Hematopoietic multipotent progenitor cell treated with erythropoietin and hydrocortisone succinate and interleukin-3 and kit ligand, for 15 days (in vitro differentiated cells): ENCODE results near the gene NAT16.
"Not testable (repeated sequence)": the region's sequence is repeated elsewhere in the genome, so short reads cannot be mapped to it uniquely, and the experiment has no call there.

ENCODE experiments used
- DNase-seq: peaks from one replicate; pipeline ENCODE4 v3.0.0-alpha.2; 2015; ENCODE audit warnings: low spot score

Gene NAT16

DNA sequence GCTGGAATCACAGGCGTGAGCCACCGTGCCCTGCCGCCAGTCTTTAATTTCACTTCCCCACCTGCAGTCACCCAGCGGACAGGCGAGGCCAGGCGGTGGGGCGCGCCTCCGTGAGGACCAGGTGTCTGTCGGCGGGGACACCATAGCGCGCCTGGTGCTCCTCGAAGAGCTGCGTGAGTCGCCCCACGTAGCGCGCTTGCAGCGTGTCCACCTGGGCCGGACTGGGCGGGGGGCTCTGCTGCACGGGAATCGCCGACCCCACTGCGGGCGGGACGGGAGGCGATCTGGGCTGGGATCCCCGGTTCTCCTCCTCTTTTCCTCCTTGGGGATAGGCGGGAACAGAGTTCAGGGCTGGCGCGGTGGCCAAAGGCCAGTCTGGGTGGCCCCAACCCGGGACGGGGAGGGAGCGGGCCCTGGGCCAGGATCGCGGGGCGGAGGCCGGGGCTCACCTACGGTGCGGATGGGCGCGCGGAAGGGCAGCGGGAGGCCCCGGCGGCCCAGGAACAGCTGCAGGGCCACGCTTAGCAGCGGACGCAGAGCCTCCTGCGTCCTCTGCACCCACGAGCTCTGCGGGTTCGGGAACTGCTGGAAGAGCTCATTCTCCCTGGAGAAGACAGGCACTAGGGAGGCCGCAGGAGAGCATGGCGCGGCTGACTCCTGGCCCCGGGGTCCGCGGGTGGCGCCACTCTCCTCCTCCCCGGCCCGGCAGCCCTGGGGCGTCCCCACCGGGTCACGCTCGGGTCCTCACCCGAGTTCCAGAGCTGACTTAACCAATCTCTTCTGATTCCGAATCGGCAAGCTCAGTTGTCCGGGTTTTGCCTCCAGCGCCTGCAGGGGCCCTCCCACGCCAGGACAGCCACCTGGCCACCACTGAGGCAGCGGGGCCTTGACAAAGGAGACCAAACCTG is 21.9 kb upstream of the NAT16 start:
- no peak for DNase-seq

- no peak for DNase-seq
These were observed 20.9 kb upstream of the NAT16 start, which contains the start of gene MOGAT3 for GRCh38 chr7:101200862-101201599. TSS of gene MOGAT3 (minus strand) at chr7:101201036. CDS start at chr7:101200854, 182 bp downstream.

DNA sequence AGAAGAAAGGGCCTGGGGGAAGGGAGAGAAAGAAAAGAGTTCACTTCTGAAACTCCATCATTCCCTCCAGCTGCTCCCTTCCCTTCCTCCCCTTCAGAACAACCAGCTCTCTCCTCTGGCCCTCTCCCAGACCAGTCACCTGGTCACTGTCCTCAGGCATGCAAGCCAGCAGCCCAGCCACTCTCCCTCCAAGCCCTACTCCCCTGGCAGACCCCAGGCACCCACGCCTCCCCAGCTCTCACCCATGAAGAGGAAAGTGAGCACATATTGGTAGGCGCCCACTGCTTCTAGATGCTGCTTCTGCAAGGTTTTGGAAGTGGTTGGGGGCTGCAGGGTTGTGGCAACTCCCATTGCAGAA is 20.4 kb upstream of the NAT16 start:
- no peak for DNase-seq

- DNase-seq = not testable (repeated sequence)
These were observed 19.4 kb upstream of the NAT16 start for GRCh38 chr7:101199522-101199921.

GRCh38 chr7:101198476-101198875 is 18.4 kb upstream of the NAT16 start:
- DNase-seq = no peak

DNA sequence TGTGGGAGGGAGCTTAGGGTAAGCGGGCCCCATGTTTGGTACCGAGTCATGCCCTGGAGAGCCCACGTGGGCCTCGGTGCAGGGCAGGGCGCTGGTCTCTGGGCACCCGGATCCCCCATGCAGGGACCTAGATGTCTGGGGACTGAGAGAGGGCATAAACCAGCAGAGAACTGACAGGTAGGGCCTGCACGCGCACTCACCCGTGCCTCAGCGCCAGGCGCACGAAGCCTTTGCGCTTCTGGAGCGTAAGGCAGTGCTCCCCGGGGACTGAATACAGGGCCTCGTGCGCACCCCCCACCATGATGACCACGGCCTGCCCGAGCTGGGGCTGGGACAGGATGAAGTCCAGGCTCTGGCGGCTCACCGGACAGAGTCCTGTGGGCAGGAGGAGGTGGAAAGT is 17.9 kb upstream of the NAT16 start:
- DNase-seq = no peak

- DNase-seq = no peak
These were observed 15.8 kb upstream of the NAT16 start for GRCh38 chr7:101195884-101196283.

DNA sequence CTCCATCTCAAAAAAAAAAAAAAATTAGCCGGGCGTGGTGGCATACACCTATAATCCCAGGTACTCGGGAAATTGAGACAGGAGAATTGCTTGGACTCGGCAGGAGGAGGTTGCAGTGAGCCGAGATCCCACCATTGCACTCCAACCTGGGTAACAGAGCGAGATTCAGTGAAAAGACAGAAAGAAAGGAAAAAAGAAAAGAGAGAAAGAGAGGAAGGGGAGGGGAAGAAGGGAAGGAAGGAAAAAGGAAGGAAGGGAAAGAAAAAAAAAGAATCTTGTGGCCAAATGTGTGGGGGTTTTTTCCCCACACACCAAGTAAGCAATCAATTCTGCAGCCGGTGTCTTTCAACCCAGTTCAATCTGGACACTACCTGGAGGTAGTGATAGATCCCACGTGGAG is 9.0 kb upstream of the NAT16 start:
- no peak for DNase-seq

DNA sequence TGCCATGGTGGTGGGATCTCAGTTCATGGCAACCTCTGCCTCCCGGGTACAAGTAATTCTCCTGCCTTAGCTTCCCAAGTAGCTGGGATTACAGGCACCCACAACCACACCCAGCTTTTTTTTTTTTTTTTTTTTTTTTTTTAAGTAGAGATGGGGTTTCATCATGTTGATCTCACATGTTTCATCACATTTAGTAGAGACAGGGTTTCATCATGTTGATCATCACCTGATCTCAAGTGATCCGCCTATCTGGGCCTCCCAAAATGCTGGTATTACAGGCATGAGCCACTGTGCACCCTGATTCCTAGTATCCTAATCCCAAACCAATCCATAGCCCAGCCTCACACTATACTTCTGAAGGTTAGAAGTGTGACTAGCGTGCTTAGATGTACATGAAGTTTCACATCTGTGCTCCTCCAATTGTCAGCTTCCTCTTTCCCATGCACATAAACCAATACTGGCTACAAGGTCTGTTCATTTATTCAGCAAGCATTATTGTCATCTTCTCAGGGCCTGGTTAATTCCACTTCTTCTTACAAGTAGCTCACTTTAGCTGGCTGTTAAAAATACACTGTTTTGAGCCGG is 6.8 kb upstream of the NAT16 start:
- no peak for DNase-seq

GRCh38 chr7:101186194-101186593 is 6.1 kb upstream of the NAT16 start:
- no peak for DNase-seq

DNA sequence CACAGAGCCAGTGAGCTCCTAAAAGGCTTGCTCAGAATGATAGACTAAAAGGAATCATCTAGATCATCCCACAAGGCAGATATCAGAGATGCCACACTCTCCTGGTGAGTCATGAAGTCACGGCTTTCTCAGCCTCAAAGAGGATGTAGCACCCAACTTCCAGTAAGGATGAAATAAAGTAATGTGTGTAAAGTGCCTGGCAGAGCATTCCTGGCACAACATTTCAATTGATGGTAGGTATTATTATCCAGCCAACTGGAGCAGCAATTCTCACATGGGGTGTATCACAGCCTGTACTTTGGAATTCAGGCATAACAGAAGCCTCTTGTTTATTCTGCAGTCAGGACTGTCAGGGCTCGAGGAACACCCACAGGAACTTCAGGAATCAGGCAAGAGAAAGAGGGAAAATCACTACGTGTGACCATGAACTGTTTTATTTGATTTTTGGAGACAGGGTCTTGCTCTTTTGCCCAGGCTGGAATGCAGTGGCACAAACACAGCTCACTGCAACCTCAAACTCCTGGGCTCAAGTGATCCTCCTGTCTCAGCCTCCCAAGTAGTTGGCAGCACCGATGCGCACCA is 5.3 kb upstream of the NAT16 start:
- DNase-seq = no peak

DNA sequence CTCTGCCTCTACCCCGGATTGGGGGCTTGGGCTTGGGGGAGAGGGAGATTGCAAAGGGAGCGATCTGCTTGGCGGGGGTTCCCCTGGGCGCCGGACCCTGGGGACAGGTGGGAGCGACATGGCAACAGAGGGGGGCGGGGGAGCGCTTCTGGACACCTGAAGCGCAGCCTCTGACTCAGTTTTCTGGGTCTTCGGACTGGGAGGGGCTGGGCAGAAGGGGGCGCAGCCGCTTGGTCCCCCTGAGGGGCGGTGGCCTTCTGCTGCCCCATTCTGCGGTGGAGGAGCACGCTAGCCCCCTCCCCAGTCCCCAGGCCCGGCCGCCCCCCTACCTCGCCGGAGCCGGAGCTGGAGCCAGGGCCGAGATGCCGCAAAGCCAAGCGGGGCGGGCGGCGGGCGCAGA is 380 bp downstream of the NAT16 start:
- DNase-seq = no peak

DNA sequence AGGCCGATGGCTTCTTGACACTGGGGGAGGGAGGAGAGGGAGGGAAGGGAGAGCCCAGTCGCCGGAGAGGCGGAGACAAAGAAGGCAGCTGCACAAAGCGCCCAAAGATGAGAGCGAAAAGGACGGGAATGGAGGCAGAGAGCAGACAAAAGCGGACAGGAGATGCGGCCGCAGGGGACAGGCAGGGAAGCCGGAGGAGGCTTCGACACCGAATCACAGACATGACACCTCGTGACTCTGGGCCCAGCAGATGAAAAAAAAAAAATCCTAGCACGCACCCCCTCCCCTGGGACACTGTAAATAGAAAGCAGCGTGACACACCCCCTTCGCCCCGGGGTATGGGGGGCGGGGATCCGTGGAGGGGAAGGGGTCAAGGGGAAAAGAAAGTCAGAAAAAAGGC is 976 bp downstream of the NAT16 start:
- DNase-seq = no peak

- no peak for DNase-seq
These were observed 2.4 kb downstream of the NAT16 start for GRCh38 chr7:101177644-101178043.

DNA sequence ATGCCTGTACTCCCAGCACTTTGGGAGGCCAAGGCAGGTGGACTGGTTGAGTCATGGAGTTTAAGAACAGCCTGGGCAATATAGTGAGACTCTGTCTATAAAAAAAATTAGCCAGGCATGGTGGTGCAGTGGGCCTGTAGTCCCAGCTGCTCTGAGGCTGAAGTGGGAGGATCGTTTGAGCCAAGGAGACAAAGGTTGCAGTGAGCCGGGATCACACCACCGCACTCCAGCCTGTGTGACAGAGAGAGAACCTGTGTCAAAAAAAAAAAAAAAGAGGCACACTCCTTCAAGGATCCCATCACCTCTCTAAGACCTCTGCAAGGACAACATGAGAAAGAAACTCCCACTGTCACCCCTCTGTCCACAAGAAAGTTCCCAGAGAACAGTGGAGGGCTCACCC is 4.4 kb downstream of the NAT16 start:
- no peak for DNase-seq

GRCh38 chr7:101174322-101174854 is 5.7 kb downstream of the NAT16 start:
- no peak for DNase-seq

DNA sequence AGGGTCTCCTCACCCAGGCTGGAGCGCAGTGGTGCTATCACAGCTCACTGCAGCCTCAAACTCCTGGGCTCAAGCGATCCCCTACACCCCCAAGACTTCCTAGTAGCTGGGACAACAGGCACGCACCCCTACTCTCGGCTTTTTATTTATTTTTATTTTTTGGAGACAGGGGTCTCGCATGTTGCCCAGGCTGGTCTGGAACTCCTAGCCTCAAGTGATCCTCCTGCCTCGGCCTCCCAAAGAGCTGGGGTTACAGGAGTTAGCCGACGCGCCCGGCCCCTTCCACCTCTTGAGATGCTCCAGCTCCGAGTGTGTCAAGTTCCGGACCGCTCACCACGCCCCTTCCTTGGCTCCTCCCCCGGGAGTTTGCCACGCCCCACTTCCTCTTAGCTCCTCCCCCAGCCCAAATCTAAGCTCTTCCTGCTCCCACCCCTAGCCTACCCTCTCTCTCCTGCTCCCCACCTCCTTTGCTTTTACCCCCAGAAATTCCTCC is 6.3 kb downstream of the NAT16 start:
- DNase-seq = peak; percentile 50

GRCh38 chr7:101172854-101173751 is 7.0 kb downstream of the NAT16 start:
- peak; percentile 56 for DNase-seq

GRCh38 chr7:101172005-101172853 is 7.9 kb downstream of the NAT16 start:
- no peak for DNase-seq

DNA sequence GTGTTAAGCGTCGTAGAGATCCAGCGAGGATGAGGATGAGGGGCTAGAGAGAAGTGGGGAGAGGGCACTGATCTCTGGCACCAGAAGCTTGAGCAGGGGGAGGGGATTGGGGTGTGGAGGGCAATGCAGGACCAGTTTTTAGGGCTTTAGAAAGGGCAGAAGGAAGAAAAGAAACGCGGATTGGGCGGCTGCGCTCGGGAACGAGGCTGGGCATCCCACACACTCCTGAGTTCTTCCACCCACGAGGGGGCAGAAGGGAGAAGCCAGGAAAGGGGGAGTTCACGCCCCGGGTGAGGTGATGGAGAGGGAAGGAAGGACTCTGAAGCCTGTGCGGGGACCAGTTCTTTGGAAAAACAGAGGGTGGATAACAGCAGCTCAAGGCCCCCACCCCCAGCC is 8.7 kb downstream of the NAT16 start:
- no peak for DNase-seq
